B cell (primary cell): ENCODE measurements around the gene LHX2.
A peak's percentile ranks its signal among the peaks of the same experiment; 100 is the strongest.

Experiments used
- CTCF ChIP-seq: fragments of 200-600 bp; IDR thresholded peaks from one replicate; pipeline ENCODE4 v1.8.0; 2022; ENCODE audit warnings: antibody characterized with exemption, mild to moderate bottlenecking
- EZH2 ChIP-seq: IDR thresholded peaks from 2 replicates; pipeline ENCODE4 v1.6.1; 2012; ENCODE audit warnings: borderline replicate concordance, low read depth, mild to moderate bottlenecking, moderate library complexity, low read length; ENCODE audit not compliant: insufficient read depth, poor library complexity, severe bottlenecking

GRCh38 chr9:124017051-124017928, 5.7 kb downstream of the LHX2 start:
- TF ChIP-seq CTCF (no peak), EZH2 (peak; percentile 86)
